Measurements from ENCODE around the gene SPTBN2. TPM values are rescaled to one million over a fixed set of nuclear protein-coding genes. Genes with fewer than 3 reads are reported as not detected.

SPTBN2 gene
- 10 to 100 TPM; 51.2 to 65.8 (median 52.4) TPM for polyA plus RNA-seq (ENCODE audit: insufficient read length in 3 of 3)

- no peak for DNase-seq (ENCODE audit: low read depth in 3 of 3, low spot score in 2 of 3)
These were observed at the start of gene SPTBN2 for GRCh38 chr11:66728693-66729385. Gene SPTBN2 (minus strand): TSS chr11:66729216. CDS start chr11:66721240, 7,976 bp downstream.

- no peak for DNase-seq (ENCODE audit: low read depth in 3 of 3, low spot score in 2 of 3)
These were observed 39.8 kb upstream of the SPTBN2 start for GRCh38 chr11:66768818-66769217.

GRCh38 chr11:66768088-66768521 lies 39.1 kb upstream of the SPTBN2 start:
- DNase-seq (ENCODE audit: low read depth in 3 of 3, low spot score in 2 of 3) = no peak

GRCh38 chr11:66767666-66768065 lies 38.6 kb upstream of the SPTBN2 start:
- no peak for DNase-seq (ENCODE audit: low read depth in 3 of 3, low spot score in 2 of 3)

GRCh38 chr11:66766681-66767080 lies 37.7 kb upstream of the SPTBN2 start:
- no peak for DNase-seq (ENCODE audit: low read depth in 3 of 3, low spot score in 2 of 3)

- DNase-seq (ENCODE audit: low read depth in 3 of 3, low spot score in 2 of 3) = no peak
These were observed 33.1 kb upstream of the SPTBN2 start for GRCh38 chr11:66762088-66762487.

GRCh38 chr11:66752148-66752547 lies 23.1 kb upstream of the SPTBN2 start:
- no peak for DNase-seq (ENCODE audit: low read depth in 3 of 3, low spot score in 2 of 3)

GRCh38 chr11:66749091-66749490 lies 20.1 kb upstream of the SPTBN2 start:
- no peak for DNase-seq (ENCODE audit: low read depth in 3 of 3, low spot score in 2 of 3)

- DNase-seq (ENCODE audit: low read depth in 3 of 3, low spot score in 2 of 3) = no peak
These were observed 18.5 kb upstream of the SPTBN2 start for GRCh38 chr11:66747480-66747879.

GRCh38 chr11:66745356-66746235 lies 16.6 kb upstream of the SPTBN2 start:
- no peak for DNase-seq (ENCODE audit: low read depth in 3 of 3, low spot score in 2 of 3)

- no peak for DNase-seq (ENCODE audit: low read depth in 3 of 3, low spot score in 2 of 3)
These were observed 15.7 kb upstream of the SPTBN2 start for GRCh38 chr11:66744485-66745355.

- no peak for DNase-seq (ENCODE audit: low read depth in 3 of 3, low spot score in 2 of 3)
These were observed 14.4 kb upstream of the SPTBN2 start for GRCh38 chr11:66743271-66743968.

GRCh38 chr11:66741153-66741552 lies 12.1 kb upstream of the SPTBN2 start:
- DNase-seq (ENCODE audit: low read depth in 3 of 3, low spot score in 2 of 3) = no peak

GRCh38 chr11:66739983-66740382 lies 11.0 kb upstream of the SPTBN2 start:
- no peak for DNase-seq (ENCODE audit: low read depth in 3 of 3, low spot score in 2 of 3)

GRCh38 chr11:66734215-66734614 lies 5.2 kb upstream of the SPTBN2 start:
- DNase-seq (ENCODE audit: low read depth in 3 of 3, low spot score in 2 of 3) = no peak

GRCh38 chr11:66729447-66729846 lies 431 bp upstream of the SPTBN2 start:
- DNase-seq (ENCODE audit: low read depth in 3 of 3, low spot score in 2 of 3) = no peak

GRCh38 chr11:66728038-66728692 lies 851 bp downstream of the SPTBN2 start:
- no peak for DNase-seq (ENCODE audit: low read depth in 3 of 3, low spot score in 2 of 3)

- no peak for DNase-seq (ENCODE audit: low read depth in 3 of 3, low spot score in 2 of 3)
These were observed 1.6 kb downstream of the SPTBN2 start for GRCh38 chr11:66727282-66728037.

GRCh38 chr11:66725647-66726046 lies 3.4 kb downstream of the SPTBN2 start:
- DNase-seq (ENCODE audit: low read depth in 3 of 3, low spot score in 2 of 3) = no peak
